ENCODE data around the gene SPSB4. TPM values are rescaled to one million over a fixed set of nuclear protein-coding genes. Genes with fewer than 3 reads are reported as not detected.

The SPSB4 gene
- total RNA-seq, 1 donor from 2014 or later, result 0.98 TPM

DNA sequence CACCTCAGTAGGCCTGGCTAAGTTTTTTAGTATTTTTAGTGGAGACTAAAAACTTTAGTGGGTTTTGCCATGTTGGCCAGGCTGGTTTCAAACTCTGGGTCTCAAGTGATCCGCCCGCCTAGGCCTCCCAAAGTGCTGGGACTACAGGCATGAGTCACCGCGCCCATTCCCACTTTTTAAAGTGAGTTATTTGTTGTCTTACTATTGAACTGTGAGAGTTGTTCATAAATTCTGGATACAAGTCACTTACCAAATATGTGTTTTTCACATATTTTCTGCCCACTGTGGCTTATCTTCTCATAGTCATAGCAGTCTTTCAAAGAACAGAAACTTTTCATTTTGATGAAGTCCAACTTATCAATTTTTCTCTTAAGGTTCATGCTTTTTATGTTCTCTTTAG lies 29.9 kb upstream of the SPSB4 start:
- TF ChIP-seq CTCF (IDR thresholded peaks at IDR 0.05) (no peak), POLR2A (IDR thresholded peaks at IDR 0.05) (no peak), POLR2AphosphoS5 (IDR thresholded peaks at IDR 0.05; ENCODE audit: insufficient read depth in 1 of 2, low read depth in 1 of 2) (no peak)

GRCh38 chr3:141030296-141030695 lies 20.9 kb upstream of the SPSB4 start:
- DNase-seq (ENCODE audit: extremely low spot score in 2 of 2), result no peak
- Histone ChIP-seq H3K4me1 (no peaks in the 10 kb centered on the region), H3K27me3 (no peaks in the 10 kb centered on the region), H3K36me3 (no peaks in the 10 kb centered on the region), H3K4me3 (no peak overlapping the region), H3K27ac (no peak overlapping the region), H3K9me3 (no peaks in the 10 kb centered on the region)
- TF ChIP-seq POLR2A (IDR thresholded peaks at IDR 0.05), result no peak
- no peak for TF ChIP-seq CTCF (IDR thresholded peaks at IDR 0.05)
- TF ChIP-seq POLR2AphosphoS5 (IDR thresholded peaks at IDR 0.05; ENCODE audit: insufficient read depth in 1 of 2, low read depth in 1 of 2), result no peak
- intact Hi-C loops (cut with DNase I), result no loop called here

More for the DNA sequence above, 29.9 kb upstream of the SPSB4 start:
- H3K27me3 ChIP-seq, result no peaks in the 10 kb centered on the region
- intact Hi-C loops (cut with DNase I), result no loop called here
- no peak overlapping the region for H3K4me3 ChIP-seq
- H3K4me1 ChIP-seq, result no peaks in the 10 kb centered on the region
- no peak overlapping the region for H3K27ac ChIP-seq
- no peaks in the 10 kb centered on the region for H3K36me3 ChIP-seq
- no peak for DNase-seq (ENCODE audit: extremely low spot score in 2 of 2)
- no peaks in the 10 kb centered on the region for H3K9me3 ChIP-seq

- Histone ChIP-seq H3K9me3 (no peaks in the 10 kb centered on the region), H3K27me3 (no peaks in the 10 kb centered on the region)
- intact Hi-C loops (cut with DNase I), result no loop called here
Observed at GRCh38 chr3:141039589-141039988, 11.6 kb upstream of the SPSB4 start.

DNA sequence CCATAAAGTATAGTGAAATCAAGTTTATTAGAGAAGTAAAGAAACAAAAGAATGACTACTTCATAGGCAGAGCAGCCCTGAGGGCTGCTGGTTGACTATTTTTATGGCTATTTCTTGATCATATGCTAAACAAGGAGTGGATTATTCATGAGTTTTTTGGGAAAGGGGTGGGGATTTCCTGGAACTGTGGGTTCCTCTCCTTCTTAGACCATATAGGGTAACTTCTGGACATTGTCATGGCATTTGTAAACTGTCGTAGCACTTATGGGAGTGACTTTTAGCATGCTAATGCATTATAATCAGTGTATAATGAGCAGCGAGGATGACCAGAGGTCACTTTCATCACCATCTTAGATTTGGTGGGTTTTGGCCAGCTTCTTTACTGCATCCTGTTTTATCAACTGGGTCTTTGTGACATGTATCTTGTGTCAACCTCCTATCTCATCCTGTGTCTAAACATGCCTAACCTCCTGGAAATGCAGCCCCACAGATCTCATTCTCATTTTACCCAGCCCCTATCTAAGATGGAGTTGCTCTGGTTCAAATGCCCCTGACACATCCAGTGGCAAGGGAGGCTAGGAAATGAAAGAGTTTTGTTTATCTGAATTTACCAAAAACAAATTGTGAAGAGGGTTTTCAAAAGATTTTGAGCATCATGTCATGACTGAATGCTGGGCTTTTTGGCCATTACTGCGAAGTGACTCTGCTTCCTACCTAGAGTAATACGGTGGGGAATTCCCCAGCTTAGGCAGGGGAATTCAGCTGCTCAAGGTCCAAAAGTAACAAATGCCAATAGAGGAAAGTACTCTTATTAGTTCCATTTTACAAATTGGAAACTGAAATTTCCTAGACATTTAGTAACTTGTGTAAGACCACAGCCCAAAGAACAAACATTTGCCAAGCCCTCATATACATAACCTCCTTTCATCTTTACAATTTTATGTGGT lies 6.2 kb upstream of the SPSB4 start:
- Histone ChIP-seq H3K4me1 (no peaks in the 10 kb centered on the region), H3K27me3 (no peaks in the 10 kb centered on the region), H3K27ac (no peak overlapping the region), H3K9me3 (no peaks in the 10 kb centered on the region), H3K4me3 (no peak overlapping the region), H3K36me3 (no peaks in the 10 kb centered on the region)
- intact Hi-C loops (cut with DNase I), result no loop called here
- TF ChIP-seq POLR2A (IDR thresholded peaks at IDR 0.05) (no peak), POLR2AphosphoS5 (IDR thresholded peaks at IDR 0.05; ENCODE audit: insufficient read depth in 1 of 2, low read depth in 1 of 2) (no peak), CTCF (IDR thresholded peaks at IDR 0.05) (no peak)
- no peak for DNase-seq (ENCODE audit: extremely low spot score in 2 of 2)

More at GRCh38 chr3:141039589-141039988, 11.6 kb upstream of the SPSB4 start:
- no peaks in the 10 kb centered on the region for H3K4me1 ChIP-seq
- H3K36me3 ChIP-seq, result no peaks in the 10 kb centered on the region
- no peak overlapping the region for H3K4me3 ChIP-seq
- TF ChIP-seq CTCF (IDR thresholded peaks at IDR 0.05), result no peak
- TF ChIP-seq POLR2A (IDR thresholded peaks at IDR 0.05), result no peak
- no peak for TF ChIP-seq POLR2AphosphoS5 (IDR thresholded peaks at IDR 0.05; ENCODE audit: insufficient read depth in 1 of 2, low read depth in 1 of 2)
- H3K27ac ChIP-seq, result no peak overlapping the region
- DNase-seq (ENCODE audit: extremely low spot score in 2 of 2), result no peak

- Histone ChIP-seq H3K27me3 (no peaks in the 10 kb centered on the region), H3K27ac (no peak overlapping the region), H3K4me1 (peaks cover 4% of the 10 kb centered on the region), H3K9me3 (no peaks in the 10 kb centered on the region), H3K36me3 (no peaks in the 10 kb centered on the region), H3K4me3 (no peak overlapping the region)
- no peak for DNase-seq (ENCODE audit: extremely low spot score in 2 of 2)
- intact Hi-C loops (cut with DNase I), result no loop called here
- TF ChIP-seq POLR2A (IDR thresholded peaks at IDR 0.05), result no peak
- TF ChIP-seq CTCF (IDR thresholded peaks at IDR 0.05), result no peak
- TF ChIP-seq POLR2AphosphoS5 (IDR thresholded peaks at IDR 0.05; ENCODE audit: insufficient read depth in 1 of 2, low read depth in 1 of 2), result no peak
Observed at GRCh38 chr3:141045849-141046248, 5.3 kb upstream of the SPSB4 start.

All from vagina (tissue), 2 donors.